ENCODE data around the gene SCML1. TPM values are rescaled to one million over a fixed set of nuclear protein-coding genes. Genes with fewer than 3 reads are reported as not detected.

Gene SCML1
- total RNA-seq, 2 experiments from 2014 or later = 5.7 to 6.1 TPM

DNA sequence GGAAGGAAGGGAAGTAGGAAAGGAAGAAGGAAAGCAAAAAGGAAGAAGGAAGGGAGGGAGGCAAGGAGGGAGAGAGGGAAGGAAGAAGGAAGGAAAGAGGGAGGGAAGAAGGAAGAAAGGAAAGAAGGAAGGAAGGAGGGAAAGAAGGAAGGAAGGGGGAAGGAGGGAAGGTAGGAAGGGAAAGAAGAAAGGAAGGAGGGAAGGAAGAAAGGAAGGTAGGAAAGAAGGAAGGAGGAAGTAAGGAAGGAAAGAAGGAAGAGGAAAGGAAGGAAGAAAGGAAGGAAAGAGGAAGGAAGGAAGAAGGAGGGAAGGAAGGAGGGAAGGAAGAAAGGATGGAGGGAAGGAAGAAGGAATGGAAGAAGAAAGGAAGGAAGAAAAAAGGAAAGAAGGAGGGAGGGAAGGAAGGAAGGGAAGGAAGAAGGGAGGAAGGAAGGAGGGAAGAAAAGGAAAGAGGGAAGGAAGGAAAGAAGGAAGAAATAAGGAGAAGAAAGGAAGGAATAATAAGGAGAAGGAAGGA lies 18.6 kb upstream of the SCML1 start:
- POLR2A ChIA-PET = no interaction called here
- CTCF ChIA-PET = no interaction called here
- H3K9me3 Mint-ChIP-seq (ENCODE audit: insufficient read depth) = no peaks in the 10 kb centered on the region
- ATAC-seq (no peak), DNase-seq (no peak)
- H3K36me3 Mint-ChIP-seq (ENCODE audit: low read depth) = no peaks in the 10 kb centered on the region
- H3K4me3 Mint-ChIP-seq = no peak overlapping the region
- H3K27ac Mint-ChIP-seq = no peak overlapping the region
- H3K4me1 Mint-ChIP-seq (ENCODE audit: low read depth) = no peaks in the 10 kb centered on the region
- no peaks in the 10 kb centered on the region for H3K27me3 Mint-ChIP-seq (ENCODE audit: low read depth)

- ATAC-seq (no peak), DNase-seq (no peak)
- Mint-ChIP-seq H3K27ac (no peak overlapping the region), H3K4me1 (ENCODE audit: low read depth) (no peaks in the 10 kb centered on the region), H3K36me3 (ENCODE audit: low read depth) (no peaks in the 10 kb centered on the region), H3K4me3 (no peak overlapping the region), H3K27me3 (ENCODE audit: low read depth) (no peaks in the 10 kb centered on the region), H3K9me3 (ENCODE audit: insufficient read depth) (no peaks in the 10 kb centered on the region)
- CTCF ChIA-PET = no interaction called here
- POLR2A ChIA-PET = no interaction called here
Observed at GRCh38 chrX:17719711-17720110, 17.6 kb upstream of the SCML1 start.

DNA sequence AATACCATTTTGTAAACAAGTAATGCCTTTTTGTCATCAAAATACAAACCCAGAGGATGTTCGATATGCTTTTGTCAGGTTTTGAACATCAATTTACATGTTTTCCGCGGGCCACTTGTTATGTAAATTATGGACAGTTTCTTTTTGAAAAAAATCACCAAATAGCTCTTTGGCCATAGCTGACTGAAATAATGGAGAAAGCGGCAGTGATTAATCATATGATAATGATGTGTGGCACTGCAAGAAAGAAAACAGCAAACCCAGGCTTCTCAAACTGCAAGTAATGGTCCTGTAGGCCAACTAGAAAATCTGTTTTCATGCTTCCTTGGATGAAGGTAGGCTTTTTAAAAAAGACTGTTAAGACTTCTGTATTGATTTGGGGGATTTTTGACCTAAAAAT lies 15.6 kb upstream of the SCML1 start:
- Mint-ChIP-seq H3K36me3 (ENCODE audit: low read depth) (no peaks in the 10 kb centered on the region), H3K27me3 (ENCODE audit: low read depth) (no peaks in the 10 kb centered on the region), H3K27ac (no peak overlapping the region), H3K9me3 (ENCODE audit: insufficient read depth) (no peaks in the 10 kb centered on the region), H3K4me1 (ENCODE audit: low read depth) (no peaks in the 10 kb centered on the region), H3K4me3 (no peak overlapping the region)
- ATAC-seq = no peak
- POLR2A ChIA-PET = no interaction called here
- no peak for DNase-seq
- CTCF ChIA-PET = no interaction called here

DNA sequence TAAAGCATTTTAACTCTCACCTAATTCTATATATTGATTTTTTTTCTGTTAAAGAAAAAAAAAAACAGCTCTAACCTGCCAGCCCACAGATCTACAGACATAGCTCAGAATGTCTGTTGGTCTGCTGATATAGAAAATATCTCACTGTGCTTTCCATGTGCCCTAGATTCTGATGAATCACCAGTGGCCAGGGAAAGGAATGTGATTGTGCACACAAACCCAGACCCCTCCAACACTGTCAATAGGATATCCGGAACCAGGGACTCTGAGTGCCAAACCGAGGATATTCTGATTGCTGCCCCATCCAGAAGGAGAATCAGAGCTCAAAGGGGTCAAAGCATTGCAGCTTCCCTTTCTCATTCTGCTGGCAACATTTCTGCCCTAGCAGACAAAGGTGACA lies 12.1 kb upstream of the SCML1 start:
- Mint-ChIP-seq H3K9me3 (ENCODE audit: insufficient read depth) (no peaks in the 10 kb centered on the region), H3K27ac (no peak overlapping the region), H3K4me1 (ENCODE audit: low read depth) (no peaks in the 10 kb centered on the region), H3K4me3 (no peak overlapping the region), H3K27me3 (ENCODE audit: low read depth) (no peaks in the 10 kb centered on the region), H3K36me3 (ENCODE audit: low read depth) (no peaks in the 10 kb centered on the region)
- ChIA-PET CTCF (no interaction called here), POLR2A (no interaction called here)
- ATAC-seq (no peak), DNase-seq (no peak)

DNA sequence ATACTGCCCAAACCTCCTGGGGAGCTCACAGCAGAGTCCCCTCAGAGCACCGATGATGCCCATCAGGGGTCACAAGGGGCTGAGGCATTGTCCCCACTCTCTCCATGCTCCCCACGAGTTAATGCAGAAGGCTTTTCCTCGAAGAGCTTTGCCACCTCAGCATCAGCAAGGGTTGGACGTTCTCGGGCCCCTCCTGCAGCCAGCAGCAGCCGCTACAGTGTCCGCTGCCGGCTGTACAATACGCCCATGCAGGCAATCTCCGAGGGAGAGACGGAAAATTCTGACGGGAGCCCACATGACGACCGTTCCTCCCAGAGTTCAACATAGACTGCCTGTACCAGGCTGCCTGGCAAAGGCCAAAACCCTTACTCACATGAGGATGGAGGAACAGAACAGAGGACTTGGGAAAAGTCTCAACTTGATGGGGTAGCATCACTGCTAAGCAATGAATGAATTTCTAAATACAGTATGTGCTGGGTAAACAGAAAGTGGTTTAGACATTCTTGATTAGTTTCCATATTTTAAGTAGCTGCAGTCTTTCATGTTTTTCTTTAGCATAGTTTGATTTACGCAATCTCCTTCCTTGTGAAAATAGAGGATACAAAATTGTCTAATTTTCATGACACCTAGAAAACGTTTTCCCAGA lies 5.0 kb upstream of the SCML1 start:
- no peak for DNase-seq
- POLR2A ChIA-PET = no interaction called here
- no peaks in the 10 kb centered on the region for H3K9me3 Mint-ChIP-seq (ENCODE audit: insufficient read depth)

GRCh38 chrX:17735406-17735805 lies 1.9 kb upstream of the SCML1 start:
- Mint-ChIP-seq H3K4me3 (no peak overlapping the region), H3K9me3 (ENCODE audit: insufficient read depth) (no peaks in the 10 kb centered on the region), H3K4me1 (ENCODE audit: low read depth) (peaks cover 26% of the 10 kb centered on the region), H3K36me3 (ENCODE audit: low read depth) (no peaks in the 10 kb centered on the region), H3K27ac (no peak overlapping the region), H3K27me3 (ENCODE audit: low read depth) (peaks cover 16% of the 10 kb centered on the region)
- ATAC-seq = no peak
- POLR2A ChIA-PET = no interaction called here
- CTCF ChIA-PET = no interaction called here
- no peak for DNase-seq

More for the DNA sequence above, 5.0 kb upstream of the SCML1 start:
- no peak for ATAC-seq
- H3K36me3 Mint-ChIP-seq (ENCODE audit: low read depth) = no peaks in the 10 kb centered on the region
- no peak overlapping the region for H3K27ac Mint-ChIP-seq
- peaks cover 4% of the 10 kb centered on the region for H3K27me3 Mint-ChIP-seq (ENCODE audit: low read depth)
- H3K4me3 Mint-ChIP-seq = no peak overlapping the region
- CTCF ChIA-PET = no interaction called here
- peaks cover 2% of the 10 kb centered on the region for H3K4me1 Mint-ChIP-seq (ENCODE audit: low read depth)

DNA sequence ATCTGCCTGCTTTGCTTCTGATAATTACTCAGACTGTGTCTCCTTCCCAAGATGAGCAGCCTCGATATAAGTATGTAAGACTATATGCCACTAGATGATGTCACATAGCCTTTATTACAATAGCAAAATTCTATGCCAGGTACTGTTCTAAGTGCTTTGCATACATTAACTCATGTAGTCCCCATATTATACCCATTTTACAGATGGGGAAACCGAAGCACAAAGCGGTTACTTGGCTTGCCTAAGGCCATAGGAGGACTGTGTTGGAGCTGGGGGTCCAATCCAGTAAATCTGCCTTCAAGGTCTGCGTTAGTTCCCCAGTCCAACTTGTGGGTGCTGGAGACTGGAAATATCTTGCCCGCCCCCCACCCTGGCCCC lies 826 bp upstream of the SCML1 start:
- H3K27ac Mint-ChIP-seq = peak overlapping the region; percentile 70
- ATAC-seq = no peak
- CTCF ChIA-PET = no interaction called here

DNA sequence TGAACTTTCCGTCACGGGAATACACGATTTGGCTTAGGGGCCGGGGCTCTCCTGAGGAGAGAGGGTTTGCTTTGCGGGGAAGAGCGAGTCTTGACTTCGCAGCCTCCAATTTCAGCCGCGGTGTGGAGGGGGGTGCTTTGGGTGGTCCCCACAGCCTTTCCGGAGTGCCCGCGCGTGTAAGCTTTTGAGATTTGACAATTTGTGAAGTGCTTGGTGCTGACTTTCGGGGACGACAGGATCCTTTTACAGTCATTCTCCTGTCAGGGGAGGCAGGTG lies 355 bp downstream of the SCML1 start:
- no peaks in the 10 kb centered on the region for H3K9me3 Mint-ChIP-seq (ENCODE audit: insufficient read depth)
- CTCF ChIA-PET = interaction anchor here (0.9 kb wide), 1 partner anchor 146 kb away, joined by 3 read pairs; no protein-coding TSS in a partner anchor
- peak overlapping the region; percentile 82 for H3K27ac Mint-ChIP-seq
- DNase-seq (no peak), ATAC-seq (no peak)
- POLR2A ChIA-PET = no interaction called here
- peaks cover 22% of the 10 kb centered on the region for H3K27me3 Mint-ChIP-seq (ENCODE audit: low read depth)
- no peaks in the 10 kb centered on the region for H3K36me3 Mint-ChIP-seq (ENCODE audit: low read depth)
- H3K4me1 Mint-ChIP-seq (ENCODE audit: low read depth) = peaks cover 28% of the 10 kb centered on the region
- H3K4me3 Mint-ChIP-seq = peak overlapping the region; percentile 81

More for the DNA sequence above, 826 bp upstream of the SCML1 start:
- no peaks in the 10 kb centered on the region for H3K9me3 Mint-ChIP-seq (ENCODE audit: insufficient read depth)
- peaks cover 28% of the 10 kb centered on the region for H3K4me1 Mint-ChIP-seq (ENCODE audit: low read depth)
- peaks cover 19% of the 10 kb centered on the region for H3K27me3 Mint-ChIP-seq (ENCODE audit: low read depth)
- DNase-seq = no peak
- H3K36me3 Mint-ChIP-seq (ENCODE audit: low read depth) = no peaks in the 10 kb centered on the region
- H3K4me3 Mint-ChIP-seq = peak overlapping the region; percentile 81
- POLR2A ChIA-PET = no interaction called here

DNA sequence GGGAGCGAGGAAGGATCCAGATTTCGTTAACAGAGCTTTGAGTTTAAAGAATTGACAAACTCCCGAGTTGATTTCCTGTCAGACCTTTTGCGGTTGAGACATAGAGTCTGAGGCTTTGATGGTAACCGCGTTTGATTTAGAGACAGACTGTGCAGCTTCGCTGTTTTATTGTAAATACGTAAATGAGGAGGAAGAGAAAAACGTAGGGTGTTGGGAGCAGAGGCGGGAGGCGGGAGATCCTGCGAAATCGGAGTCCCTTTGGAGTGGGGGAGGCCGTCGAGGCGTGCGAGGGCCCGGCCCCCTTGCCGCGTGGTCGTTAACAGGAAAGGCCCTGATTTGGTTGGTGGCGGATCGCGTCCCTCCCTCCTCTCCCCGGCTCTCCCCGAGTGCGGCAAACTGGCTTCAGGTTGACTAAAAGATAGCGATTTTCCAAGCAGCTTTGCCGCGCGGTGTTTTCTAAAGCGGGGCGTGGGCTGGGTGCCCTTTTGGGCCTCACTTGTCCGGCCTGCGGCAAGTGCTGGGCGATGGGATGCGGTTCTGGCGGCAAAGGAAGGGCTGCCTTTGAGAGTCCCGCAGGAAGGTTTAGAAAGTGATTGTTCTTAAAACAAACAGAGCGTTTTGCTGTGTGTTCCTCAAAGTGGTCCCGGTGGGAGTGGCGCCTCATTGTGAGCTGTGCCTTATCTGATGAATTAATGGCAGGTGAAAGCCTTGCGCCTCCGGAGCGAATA lies 857 bp downstream of the SCML1 start:
- Mint-ChIP-seq H3K4me1 (ENCODE audit: low read depth) (peaks cover 28% of the 10 kb centered on the region), H3K4me3 (peak overlapping the region; percentile 81), H3K36me3 (ENCODE audit: low read depth) (no peaks in the 10 kb centered on the region), H3K27me3 (ENCODE audit: low read depth) (peaks cover 23% of the 10 kb centered on the region), H3K27ac (peak overlapping the region; percentile 82), H3K9me3 (ENCODE audit: insufficient read depth) (no peaks in the 10 kb centered on the region)
- ChIA-PET CTCF (interaction anchor here (0.9 kb wide), 1 partner anchor 147 kb away, joined by 3 read pairs; no protein-coding TSS in a partner anchor), POLR2A (interaction anchor here (0.7 kb wide), 1 partner anchor 891 kb away, joined by 3 read pairs; no protein-coding TSS in a partner anchor)
- DNase-seq (peak; percentile 59), ATAC-seq (peak; percentile 38)

GRCh38 chrX:17738737-17739535 lies 1.6 kb downstream of the SCML1 start:
- Mint-ChIP-seq H3K36me3 (ENCODE audit: low read depth) (no peaks in the 10 kb centered on the region), H3K4me1 (ENCODE audit: low read depth) (peaks cover 31% of the 10 kb centered on the region), H3K27me3 (ENCODE audit: low read depth) (peaks cover 22% of the 10 kb centered on the region), H3K4me3 (peak overlapping the region; percentile 81), H3K9me3 (ENCODE audit: insufficient read depth) (no peaks in the 10 kb centered on the region), H3K27ac (peak overlapping the region; percentile 82)
- ChIA-PET POLR2A (no interaction called here), CTCF (no interaction called here)
- no peak for ATAC-seq
- DNase-seq = no peak

DNA sequence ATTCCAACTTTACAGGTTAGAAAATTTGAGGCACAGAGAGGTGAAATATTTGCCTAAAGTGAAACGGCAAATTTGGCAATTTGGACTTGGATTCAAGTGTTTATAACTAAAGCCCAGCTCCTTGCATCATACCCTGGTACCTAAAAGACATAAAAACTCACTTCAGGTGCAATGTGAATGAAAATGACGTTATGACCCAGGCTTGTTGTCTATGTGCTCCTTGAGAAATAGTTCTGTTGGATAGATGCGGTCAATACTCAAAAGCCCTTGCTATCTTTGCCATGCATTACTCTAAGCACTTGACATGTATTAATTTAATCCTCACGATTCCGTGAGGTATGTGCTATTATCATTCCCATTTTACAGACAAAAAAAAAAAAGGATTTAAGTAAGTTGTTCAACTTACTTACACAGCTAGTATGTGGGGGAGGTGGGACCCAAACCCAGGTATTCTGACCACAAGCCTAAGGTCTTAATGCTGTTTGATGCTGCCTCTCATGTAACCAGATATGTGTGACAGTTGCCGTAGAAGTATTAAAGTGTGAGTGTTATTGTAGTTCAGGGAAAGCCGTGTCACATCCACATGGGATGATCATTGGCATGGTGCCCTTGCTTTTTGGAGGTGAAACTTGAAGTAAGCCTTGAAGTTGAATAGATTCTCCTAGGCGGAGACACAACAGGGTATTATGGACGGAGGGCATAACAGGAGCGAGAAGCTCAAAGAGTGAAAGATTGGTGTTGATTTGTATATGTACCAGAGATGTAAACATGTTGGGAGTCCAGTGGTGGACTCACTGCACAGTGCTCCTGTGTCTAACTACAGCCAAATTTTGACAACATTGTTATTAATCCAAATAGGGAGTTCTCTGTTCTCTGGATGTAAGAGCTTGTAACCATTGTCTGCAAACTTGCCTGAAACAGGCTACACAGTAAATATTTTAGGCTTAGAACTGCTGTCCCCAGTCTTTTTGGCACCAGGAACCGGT lies 3.1 kb downstream of the SCML1 start:
- DNase-seq (no peak), ATAC-seq (no peak)
- Mint-ChIP-seq H3K9me3 (ENCODE audit: insufficient read depth) (no peaks in the 10 kb centered on the region), H3K27me3 (ENCODE audit: low read depth) (peaks cover 19% of the 10 kb centered on the region), H3K4me3 (no peak overlapping the region), H3K36me3 (ENCODE audit: low read depth) (no peaks in the 10 kb centered on the region), H3K4me1 (ENCODE audit: low read depth) (peaks cover 31% of the 10 kb centered on the region), H3K27ac (no peak overlapping the region)
- ChIA-PET CTCF (no interaction called here), POLR2A (no interaction called here)
